ENCODE results near the gene ASF1A.

DNA sequence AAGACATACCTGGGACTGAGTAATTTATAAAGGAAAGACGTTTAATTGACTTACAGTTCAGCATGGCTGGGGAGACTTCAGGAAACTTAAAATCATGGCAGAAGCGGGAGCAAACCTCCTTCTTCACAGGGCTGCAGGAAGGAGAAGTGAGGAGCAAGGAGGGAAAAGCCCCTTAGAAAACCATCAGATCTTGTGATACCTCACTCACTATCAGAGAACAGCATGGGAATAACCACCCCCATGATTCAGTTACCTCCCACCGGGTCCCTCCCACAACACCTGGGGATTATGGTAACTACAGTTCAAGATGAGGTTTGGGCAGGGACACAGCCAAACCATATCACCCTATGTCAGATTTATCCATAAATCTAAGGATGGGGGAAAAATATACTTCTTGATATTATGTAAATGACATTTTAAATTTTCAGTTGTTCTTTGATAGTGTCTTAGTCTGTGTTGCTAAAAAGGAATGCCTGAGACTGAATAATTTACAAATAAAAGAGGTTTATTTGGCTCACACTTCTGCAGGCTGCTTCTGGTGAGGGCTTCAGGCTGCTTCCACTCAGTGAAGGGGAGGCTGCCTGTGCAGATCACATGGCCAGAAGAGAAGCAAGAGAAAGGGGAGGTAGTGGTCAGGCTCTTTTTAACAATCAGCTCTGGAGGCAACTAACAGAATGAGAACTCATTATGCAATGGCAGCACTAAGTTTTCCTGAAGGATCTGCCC is 42.2 kb downstream of the ASF1A start:
- TF ChIP-seq EZH2 (IDR thresholded peaks at IDR 0.05; ENCODE audit: borderline replicate concordance): no peak
- TF ChIP-seq CTCF (IDR thresholded peaks at IDR 0.05; ENCODE audit: poor library complexity): no peak
- TF ChIP-seq EZH2phosphoT487 (IDR thresholded peaks at IDR 0.05; ENCODE audit: low read depth, severe bottlenecking, unreplicated experiment): no peak

Measured in hepatocyte (in vitro differentiated cells).